Left lung (tissue), 10 donors: ENCODE measurements around the gene NPBWR2. TPM values are rescaled to one million over a fixed set of nuclear protein-coding genes. Genes with fewer than 3 reads are reported as not detected.

Experiments used
- ATAC-seq: fragments of 200-7000 bp; cut with Tn5 transposase; one replicate; pipeline ENCODE4 v1.9.1; 2020; ENCODE audit warnings: moderate library complexity
- DNase-seq, 4 donors: peaks; one replicate each; pipeline ENCODE4 v3.0.0-alpha.2; 2013 to 2020
- H3K27ac ChIP-seq, 2 donors: fragments of 200-600 bp; sonication (generic) in 1 of 2; one replicate each; pipeline versions ENCODE4 v1.5.0 to v1.8.0; 2020 to 2021
- H3K27me3 ChIP-seq, 2 donors: fragments of 200-600 bp; sonication (generic) in 1 of 2; one replicate each; pipeline versions ENCODE4 v1.5.0 to v1.8.0; 2020 to 2021
- H3K36me3 ChIP-seq, 2 donors: fragments of 200-600 bp; sonication (generic) in 1 of 2; one replicate each; pipeline versions ENCODE4 v1.5.0 to v1.8.0; 2020 to 2021
- H3K4me1 ChIP-seq, 2 donors: fragments of 200-600 bp; one replicate each; pipeline ENCODE4 v1.8.0; 2021
- H3K4me3 ChIP-seq, 2 donors: fragments of 200-600 bp; sonication (generic) in 1 of 2; one replicate each; pipeline versions ENCODE4 v1.5.0 to v1.8.0; 2020 to 2021; ENCODE audit warnings: mild to moderate bottlenecking in 1 of 2
- H3K9me3 ChIP-seq, 2 donors: fragments of 200-600 bp; sonication (generic) in 1 of 2; one replicate each; pipeline versions ENCODE4 v1.5.0 to v1.8.0; 2020 to 2021
- intact Hi-C, 2 donors: fragments of 100-400 bp; cut with DNase I; formaldehyde crosslinking; loops; one replicate each; pipeline versions ENCODE4 v1.11.2 to v1.14.2; 2022
- polyA plus RNA-seq, 6 donors: library from polyadenylated mRNA; unstranded; fragments of 120-200 nt; gene quantifications; one replicate each; pipeline ENCODE4 v1.2.1, GENCODE V29; 2013; ENCODE audit not compliant: insufficient read length in 6 of 6
- total RNA-seq, 2 donors: library from RNA; stranded (reverse); fragmentation: NEBNext Ultra II Directional; extraction: Animal tissue kit (Norgen Biotek cat#: 25700); gene quantifications; one replicate each; pipeline ENCODE4 v1.2.1, GENCODE V29; 2021
- TF ChIP-seq, protein P1 (sequence below), 2 donors: fragments of 200-600 bp; sonication (generic) in 1 of 2; IDR thresholded peaks; one replicate each; pipeline versions ENCODE4 v1.5.0 to v1.8.0; 2021; ENCODE audit warnings: antibody characterized with exemption in 2 of 2
- donor health status: DM: no; HTN: yes; CAD: no.
- donor health status: DM: no; HTN: no; CAD: no.

NPBWR2 gene
- total and polyA plus RNA-seq, 8 donors: not detected

DNA sequence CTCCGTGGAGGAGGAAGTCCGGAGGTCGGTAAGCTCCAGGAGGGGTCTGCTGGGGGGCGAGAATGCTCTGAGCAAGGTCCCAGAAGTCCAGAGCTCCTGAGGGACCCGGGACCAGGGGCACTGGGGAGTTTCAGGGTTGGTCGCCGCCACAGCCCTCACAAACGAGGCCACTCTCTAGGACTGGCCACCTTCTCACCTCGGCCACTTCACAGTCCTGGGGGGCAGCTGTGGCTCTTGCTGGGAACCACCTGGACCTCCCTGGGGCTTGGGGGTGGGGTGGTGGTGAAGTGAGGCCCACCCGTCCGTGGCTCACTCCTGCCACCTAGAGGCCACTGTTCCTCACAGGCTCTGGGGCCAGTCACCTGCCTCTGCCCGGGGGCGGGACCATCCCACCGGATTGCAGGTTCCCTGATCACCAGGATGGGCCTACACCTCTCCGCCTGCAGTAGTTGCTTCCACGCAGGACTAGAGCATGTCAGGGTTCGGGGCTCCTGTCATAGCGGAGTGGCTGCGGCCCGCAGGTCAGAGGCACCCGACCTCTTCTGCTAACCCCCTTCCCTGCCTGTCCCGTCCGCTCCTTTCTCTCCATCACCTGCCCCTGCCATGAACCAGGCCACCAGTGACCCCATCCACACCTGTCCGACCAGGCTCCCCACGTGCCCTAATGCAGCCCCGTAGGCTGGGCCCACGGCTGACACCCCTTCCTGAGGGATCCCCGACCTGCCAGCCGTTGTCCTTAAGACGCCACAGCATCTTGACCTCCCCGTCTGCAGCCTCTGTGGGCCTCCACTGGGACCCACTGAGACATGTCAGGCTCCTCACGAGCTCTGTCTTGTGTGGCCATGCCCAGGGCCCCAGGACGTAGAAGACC lies 49.5 kb downstream of the NPBWR2 start:
- peak overlapping the region in 1 of 2 donors; percentile 22 for H3K4me3 ChIP-seq
- ATAC-seq: peak; percentile 73

DNA sequence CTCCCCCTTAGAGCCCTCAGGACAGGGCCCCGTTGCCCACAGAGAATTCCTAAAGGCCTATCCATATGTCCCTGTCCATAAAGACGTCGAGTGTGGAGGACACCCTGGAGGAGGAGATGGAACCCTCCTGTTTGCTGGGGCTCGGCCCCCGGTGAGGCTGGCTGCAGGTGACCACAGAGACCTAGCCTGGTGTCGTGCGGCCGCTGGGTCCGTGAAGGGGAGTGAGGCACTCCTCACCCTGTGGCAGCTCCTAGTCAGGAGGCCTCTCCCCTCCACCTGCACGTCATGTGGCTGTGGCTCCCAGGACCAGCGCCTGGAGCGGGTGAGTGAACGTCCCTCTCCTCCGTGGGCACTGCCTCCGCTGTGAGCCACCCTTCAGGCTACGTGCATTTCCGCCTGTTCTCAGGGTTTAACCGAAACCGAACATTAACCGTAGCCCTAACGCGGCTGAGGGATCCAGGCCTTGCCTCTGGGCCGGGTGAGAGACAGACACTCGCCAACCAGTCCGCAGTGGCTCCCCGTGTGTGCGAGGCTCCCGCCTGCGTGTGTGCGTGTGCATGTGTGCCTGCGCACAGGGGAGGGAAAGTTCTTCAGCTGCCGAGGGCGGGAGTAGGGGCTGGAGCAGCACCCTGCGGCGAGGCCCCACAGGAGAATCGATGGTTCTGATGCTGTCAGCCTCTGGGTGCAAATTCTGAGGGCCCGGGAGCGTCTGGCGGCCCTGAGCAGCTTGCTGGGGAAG lies 50.3 kb downstream of the NPBWR2 start:
- intact Hi-C loops: no loop called here
- peak overlapping the region in 1 of 2 donors; percentile 22 for H3K4me3 ChIP-seq
- peak overlapping the region; percentile 77 for H3K27ac ChIP-seq
- peaks cover 6 to 43% of the 10 kb centered on the region in 2 donors for H3K4me1 ChIP-seq
- H3K27me3 ChIP-seq: peaks cover 0 to 53% of the 10 kb centered on the region in 2 donors
- DNase-seq (no peak), ATAC-seq (no peak)
- TF ChIP-seq, protein P1, sequence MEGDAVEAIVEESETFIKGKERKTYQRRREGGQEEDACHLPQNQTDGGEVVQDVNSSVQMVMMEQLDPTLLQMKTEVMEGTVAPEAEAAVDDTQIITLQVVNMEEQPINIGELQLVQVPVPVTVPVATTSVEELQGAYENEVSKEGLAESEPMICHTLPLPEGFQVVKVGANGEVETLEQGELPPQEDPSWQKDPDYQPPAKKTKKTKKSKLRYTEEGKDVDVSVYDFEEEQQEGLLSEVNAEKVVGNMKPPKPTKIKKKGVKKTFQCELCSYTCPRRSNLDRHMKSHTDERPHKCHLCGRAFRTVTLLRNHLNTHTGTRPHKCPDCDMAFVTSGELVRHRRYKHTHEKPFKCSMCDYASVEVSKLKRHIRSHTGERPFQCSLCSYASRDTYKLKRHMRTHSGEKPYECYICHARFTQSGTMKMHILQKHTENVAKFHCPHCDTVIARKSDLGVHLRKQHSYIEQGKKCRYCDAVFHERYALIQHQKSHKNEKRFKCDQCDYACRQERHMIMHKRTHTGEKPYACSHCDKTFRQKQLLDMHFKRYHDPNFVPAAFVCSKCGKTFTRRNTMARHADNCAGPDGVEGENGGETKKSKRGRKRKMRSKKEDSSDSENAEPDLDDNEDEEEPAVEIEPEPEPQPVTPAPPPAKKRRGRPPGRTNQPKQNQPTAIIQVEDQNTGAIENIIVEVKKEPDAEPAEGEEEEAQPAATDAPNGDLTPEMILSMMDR (IDR thresholded peaks at IDR 0.05): no peak
- no peaks in the 10 kb centered on the region for H3K36me3 ChIP-seq
- H3K9me3 ChIP-seq: no peaks in the 10 kb centered on the region

More for the DNA sequence above, 49.5 kb downstream of the NPBWR2 start:
- H3K27ac ChIP-seq: peak overlapping the region; percentile 77
- H3K4me1 ChIP-seq: peaks cover 12 to 49% of the 10 kb centered on the region in 2 donors
- no peaks in the 10 kb centered on the region for H3K9me3 ChIP-seq
- H3K36me3 ChIP-seq: no peaks in the 10 kb centered on the region
- TF ChIP-seq, protein P1 (IDR thresholded peaks at IDR 0.05): peak; percentile 78 to 89
- intact Hi-C loops: no loop called here
- peak in 3 of 4 donors; percentile 75 to 91 (median 82) for DNase-seq
- peaks cover 0 to 45% of the 10 kb centered on the region in 2 donors for H3K27me3 ChIP-seq

DNA sequence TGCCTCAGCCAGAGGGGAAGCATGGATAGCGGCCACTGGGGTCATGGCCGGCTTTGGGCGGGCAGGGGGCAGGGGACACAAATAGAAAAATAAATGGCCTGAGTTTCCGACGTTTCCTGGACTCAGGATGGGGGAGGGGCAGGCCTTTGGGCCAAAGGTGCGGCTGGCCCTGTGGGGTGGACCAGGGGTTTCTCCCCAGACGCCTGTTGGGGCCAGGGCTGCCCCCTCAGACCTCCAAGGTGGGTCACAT lies 50.8 kb downstream of the NPBWR2 start:
- peaks cover 6 to 43% of the 10 kb centered on the region in 2 donors for H3K4me1 ChIP-seq
- TF ChIP-seq, protein P1 (IDR thresholded peaks at IDR 0.05): no peak
- H3K27ac ChIP-seq: peak overlapping the region; percentile 77
- no peaks in the 10 kb centered on the region for H3K9me3 ChIP-seq
- no peaks in the 10 kb centered on the region for H3K36me3 ChIP-seq
- ATAC-seq (no peak), DNase-seq (no peak)
- peak overlapping the region in 1 of 2 donors; percentile 22 for H3K4me3 ChIP-seq
- peaks cover 0 to 58% of the 10 kb centered on the region in 2 donors for H3K27me3 ChIP-seq
- intact Hi-C loops: no loop called here

DNA sequence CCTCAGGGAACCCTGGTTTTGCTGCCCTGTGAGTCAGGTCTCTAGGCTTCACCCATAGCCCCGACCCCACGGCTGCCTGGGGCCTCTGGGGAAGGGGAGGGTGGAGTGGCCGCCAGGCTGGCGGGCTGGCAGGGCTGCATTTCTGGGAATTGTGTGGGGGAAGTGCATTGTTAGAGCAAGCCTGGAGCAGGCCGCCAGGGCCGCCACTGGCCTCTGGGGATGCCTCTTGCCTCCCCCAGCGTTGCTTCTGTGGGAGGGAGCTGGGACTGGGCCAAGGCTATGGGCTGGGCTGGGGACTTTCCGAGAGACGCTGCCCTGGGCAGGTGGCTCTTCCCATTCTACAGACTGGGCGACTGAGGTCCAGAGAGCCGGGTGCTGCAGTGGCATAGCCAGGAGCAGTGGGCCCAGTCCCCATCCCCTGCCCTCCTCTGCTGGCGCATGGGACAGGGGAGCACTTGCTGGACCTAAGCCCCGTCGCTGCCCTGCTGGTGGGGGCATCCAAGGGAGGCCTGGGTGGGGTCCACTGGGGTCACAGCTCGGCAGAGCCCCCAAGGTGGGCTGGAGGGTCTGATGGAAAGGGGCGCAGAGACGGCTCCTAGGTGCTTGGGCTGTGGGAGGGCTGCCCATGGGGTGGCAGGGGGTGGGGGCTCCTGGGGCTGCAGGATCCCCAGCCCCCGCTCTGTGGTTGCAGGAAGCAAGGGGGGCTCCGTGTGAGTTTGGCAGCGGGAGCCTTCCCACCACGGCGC lies 51.3 kb downstream of the NPBWR2 start:
- Histone ChIP-seq H3K27me3 (peaks cover 0 to 63% of the 10 kb centered on the region in 2 donors), H3K4me1 (peaks cover 6 to 43% of the 10 kb centered on the region in 2 donors), H3K36me3 (no peaks in the 10 kb centered on the region), H3K9me3 (no peaks in the 10 kb centered on the region), H3K4me3 (no peak overlapping the region), H3K27ac (peak overlapping the region; percentile 77)
- TF ChIP-seq, protein P1 (IDR thresholded peaks at IDR 0.05): peak in 1 of 2 donors; percentile 12
- ATAC-seq: peak; percentile 9
- DNase-seq: peak in 1 of 4 donors; percentile 74
- intact Hi-C loops: no loop called here
